Tibial nerve (tissue), 4 donors: ENCODE data around the gene CCNDBP1. TPM values are rescaled to one million over a fixed set of nuclear protein-coding genes. Genes with fewer than 3 reads are reported as not detected.

Source experiments
- DNase-seq, 2 donors: peaks; one replicate each; pipeline ENCODE4 v3.0.0-alpha.2; 2019; ENCODE audit warnings: low spot score in 2 of 2
- H3K27ac ChIP-seq, 4 donors: fragments of 200-600 bp; sonication (generic) in 3 of 4; one replicate each; pipeline ENCODE4 v1.5.1; 2017 to 2019; ENCODE audit warnings: mild to moderate bottlenecking in 1 of 4
- H3K27me3 ChIP-seq, 2 donors: fragments of 200-600 bp; sonication (generic) in 1 of 2; one replicate each; pipeline versions ENCODE4 v1.5.1 to v1.6.0; 2017 to 2019
- H3K36me3 ChIP-seq, 3 donors: fragments of 200-600 bp; sonication (generic); one replicate each; pipeline ENCODE4 v1.5.1; 2018 to 2019
- H3K4me1 ChIP-seq, 4 donors: fragments of 200-600 bp; sonication (generic) in 3 of 4; one replicate each; pipeline ENCODE4 v1.5.1; 2017 to 2019
- H3K4me3 ChIP-seq, 4 donors: fragments of 200-600 bp; sonication (generic) in 3 of 4; one replicate each; pipeline ENCODE4 v1.5.1; 2017 to 2019; ENCODE audit warnings: mild to moderate bottlenecking in 1 of 4, moderate library complexity in 1 of 4
- H3K9me3 ChIP-seq, 4 donors: fragments of 200-600 bp; sonication (generic) in 3 of 4; one replicate each; pipeline ENCODE4 v1.5.1; 2017 to 2019
- CTCF ChIP-seq, 5 experiments: fragments of 200-600 bp in 3 of 5; fragments of 450-650 bp in 2 of 5; sonication (generic) in 3 of 5; IDR thresholded peaks; one replicate each; pipeline ENCODE4 v1.5.1; 2016 to 2019; ENCODE audit warnings: antibody characterized with exemption in 5 of 5, mild to moderate bottlenecking in 3 of 5, moderate library complexity in 2 of 5
- EP300 ChIP-seq, 2 donors: sonication (generic); formaldehyde crosslinking; IDR thresholded peaks; one replicate each; pipeline ENCODE4 v1.6.1; 2017; ENCODE audit warnings: antibody characterized with exemption in 2 of 2, mild to moderate bottlenecking in 1 of 2
- POLR2A ChIP-seq, 2 donors: fragments of 450-650 bp; IDR thresholded peaks; one replicate each; pipeline ENCODE4 v1.6.1; 2017; ENCODE audit warnings: antibody characterized with exemption in 2 of 2, mild to moderate bottlenecking in 2 of 2, moderate library complexity in 2 of 2
- WGBS, 2 donors: methylation state at CpG; one replicate each; pipeline ENCODE4 v1.1.5; 2018; 5-methylcytosine and 5-hydroxymethylcytosine counted together
- total RNA-seq, 4 donors: library from RNA; depleted of rRNA; stranded (reverse); fragments of >200 nt; gene quantifications; one replicate each; pipeline ENCODE4 v1.1.0, GENCODE V29; 2016

The CCNDBP1 gene
- total RNA-seq, result 100 to 1,000 TPM in 2 of 4 donors, 10 to 100 TPM in 2; 59.4 to 171 (median 97.2) TPM

GRCh38 chr15:43185157-43186002 is at the start of gene CCNDBP1:
CCNDBP1 (plus strand) TSS chr15:43185403; CDS start chr15:43185499, 96 bp downstream.
- Histone ChIP-seq H3K4me1 (peaks cover 0 to 44% (median 14%) of the 10 kb centered on the region in 4 donors), H3K4me3 (peak within 1 kb of the TSS; percentile 77 to 93 (median 86))
- WGBS, 2 donors, result 1% methylated on average over 36 to 60 of the region's 69 CpGs

GRCh38 chr15:43143203-43143941 is 41.8 kb upstream of the CCNDBP1 start:
- Histone ChIP-seq H3K4me3 (no peak overlapping the region), H3K27me3 (no peaks in the 10 kb centered on the region), H3K9me3 (no peaks in the 10 kb centered on the region), H3K4me1 (no peaks in the 10 kb centered on the region), H3K27ac (no peak overlapping the region), H3K36me3 (peaks cover 0 to 66% (median 0%) of the 10 kb centered on the region in 3 donors)
- no peak for TF ChIP-seq CTCF (IDR thresholded peaks at IDR 0.05)
- TF ChIP-seq EP300 (IDR thresholded peaks at IDR 0.05), result no peak
- no peak for TF ChIP-seq POLR2A (IDR thresholded peaks at IDR 0.05)
- no peak for DNase-seq
- 92 to 94% methylated on average over 4 of the region's 4 CpGs for WGBS, 2 donors

More at GRCh38 chr15:43185157-43186002, at the start of gene CCNDBP1:
- Histone ChIP-seq H3K27me3 (no peaks in the 10 kb centered on the region), H3K36me3 (peaks cover 0 to 38% (median 5%) of the 10 kb centered on the region in 3 donors), H3K27ac (peak within 1 kb of the TSS; percentile 84 to 98 (median 93)), H3K9me3 (no peaks in the 10 kb centered on the region)
- TF ChIP-seq EP300 (IDR thresholded peaks at IDR 0.05) (peak in 1 of 2 donors; percentile 90), POLR2A (IDR thresholded peaks at IDR 0.05) (peak; percentile 51 to 74), CTCF (IDR thresholded peaks at IDR 0.05) (peak in 4 of 5 experiments; percentile 5 to 42 (median 32))
- peak; percentile 90 to 92 for DNase-seq

GRCh38 chr15:43144512-43144911 is 40.7 kb upstream of the CCNDBP1 start:
- TF ChIP-seq EP300 (IDR thresholded peaks at IDR 0.05) (no peak), CTCF (IDR thresholded peaks at IDR 0.05) (no peak), POLR2A (IDR thresholded peaks at IDR 0.05) (no peak)
- no peak for DNase-seq
- H3K27ac ChIP-seq, result no peak overlapping the region
- no peaks in the 10 kb centered on the region for H3K4me1 ChIP-seq
- no peaks in the 10 kb centered on the region for H3K9me3 ChIP-seq
- H3K36me3 ChIP-seq, result peaks cover 0 to 66% (median 4%) of the 10 kb centered on the region in 3 donors
- no peaks in the 10 kb centered on the region for H3K27me3 ChIP-seq
- H3K4me3 ChIP-seq, result no peak overlapping the region

GRCh38 chr15:43146184-43146583 is 39.0 kb upstream of the CCNDBP1 start:
- no peak for DNase-seq
- H3K4me3 ChIP-seq, result no peak overlapping the region
- H3K9me3 ChIP-seq, result no peaks in the 10 kb centered on the region
- H3K27me3 ChIP-seq, result no peaks in the 10 kb centered on the region
- no peaks in the 10 kb centered on the region for H3K4me1 ChIP-seq
- TF ChIP-seq POLR2A (IDR thresholded peaks at IDR 0.05), result no peak
- H3K27ac ChIP-seq, result no peak overlapping the region
- H3K36me3 ChIP-seq, result peaks cover 0 to 61% (median 6%) of the 10 kb centered on the region in 3 donors
- 94% methylated on average over 5 of the region's 5 CpGs for WGBS, 2 donors

- WGBS, 2 donors, result 91 to 93% methylated on average over 5 of the region's 5 CpGs
- Histone ChIP-seq H3K4me1 (peaks cover 0 to 8% (median 0%) of the 10 kb centered on the region in 4 donors), H3K36me3 (peaks cover 0 to 62% (median 10%) of the 10 kb centered on the region in 3 donors), H3K9me3 (no peaks in the 10 kb centered on the region), H3K27me3 (no peaks in the 10 kb centered on the region), H3K4me3 (no peak overlapping the region), H3K27ac (no peak overlapping the region)
- TF ChIP-seq POLR2A (IDR thresholded peaks at IDR 0.05), result no peak
- no peak for TF ChIP-seq EP300 (IDR thresholded peaks at IDR 0.05)
- no peak for TF ChIP-seq CTCF (IDR thresholded peaks at IDR 0.05)
- DNase-seq, result no peak
Measured at GRCh38 chr15:43150191-43150929, 34.8 kb upstream of the CCNDBP1 start.
